SJSA1 (cell line): Measurements from ENCODE around the gene ADCY3. TPM values are rescaled to one million over a fixed set of nuclear protein-coding genes. Genes with fewer than 3 reads are reported as not detected.

Experiments
- DNase-seq, 2 experiments: peaks; one replicate each; pipeline ENCODE4 v3.0.0-alpha.2; 2015 to 2020; ENCODE audit warnings: low spot score in 2 of 2, low read depth in 1 of 2
- H3K27ac ChIP-seq: fragments of 250-450 bp; sonication (Bioruptor Pico); 2 replicates; pipeline ENCODE4 v1.5.1; 2020; ENCODE audit warnings: mild to moderate bottlenecking, moderate library complexity
- H3K27me3 ChIP-seq: fragments of 250-450 bp; sonication (Bioruptor Pico); replicated peaks from 2 replicates; pipeline ENCODE4 v1.5.1; 2020; ENCODE audit warnings: mild to moderate bottlenecking, moderate library complexity
- H3K36me3 ChIP-seq: fragments of 250-450 bp; sonication (Bioruptor Pico); 2 replicates; pipeline ENCODE4 v1.5.1; 2020; ENCODE audit warnings: mild to moderate bottlenecking
- H3K4me1 ChIP-seq: fragments of 250-450 bp; sonication (Bioruptor Pico); replicated peaks from 2 replicates; pipeline ENCODE4 v1.6.1; 2021; ENCODE audit warnings: mild to moderate bottlenecking
- H3K4me3 ChIP-seq: fragments of 250-450 bp; sonication (Bioruptor Pico); 2 replicates; pipeline ENCODE4 v1.5.1; 2020; ENCODE audit warnings: mild to moderate bottlenecking
- H3K9me3 ChIP-seq: fragments of 250-450 bp; sonication (Bioruptor Pico); replicated peaks from 2 replicates; pipeline ENCODE4 v1.5.1; 2020; ENCODE audit warnings: mild to moderate bottlenecking
- total RNA-seq: library from RNA; depleted of rRNA; stranded (reverse); fragments of >200 nt; shearing (Covaris generic); gene quantifications from 2 replicates; pipeline ENCODE4 v1.2.3, GENCODE V29; 2014

ADCY3 gene
- total RNA-seq, 1 experiment from 2014 or later, result 22.7 TPM

DNA sequence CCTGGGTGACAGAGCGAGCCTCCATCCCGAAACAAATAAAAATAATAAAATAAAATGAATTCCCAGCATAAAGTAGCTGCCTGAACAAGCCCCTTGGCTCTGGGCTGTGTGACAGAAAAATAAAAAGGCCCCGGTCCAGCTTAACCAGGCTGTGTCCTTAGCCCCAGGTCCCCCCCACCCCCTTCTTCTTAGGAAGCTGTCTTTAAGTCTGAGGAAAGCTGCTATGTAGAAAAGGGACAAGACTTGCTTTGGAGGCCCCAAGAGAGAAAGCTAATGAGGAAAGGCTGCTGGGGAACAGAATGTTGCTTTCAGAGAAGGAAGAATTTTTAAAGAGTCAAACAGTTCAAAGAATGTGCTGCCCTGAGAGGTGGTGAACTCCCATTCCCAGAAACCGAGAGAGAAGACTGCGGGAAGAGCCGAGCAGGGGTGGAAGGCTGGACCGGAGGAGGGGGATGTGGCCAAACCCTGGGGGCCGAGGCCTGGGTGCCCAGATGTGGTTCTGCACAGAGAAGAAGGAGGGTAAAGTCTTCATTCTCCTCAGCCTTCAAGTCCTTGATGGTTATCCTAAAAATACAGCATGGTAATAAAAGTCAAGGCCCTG, 64.9 kb downstream of the ADCY3 start:
- no peak for DNase-seq
- no peak overlapping the region for H3K4me3 ChIP-seq
- H3K4me1 ChIP-seq, result no peaks in the 10 kb centered on the region
- H3K27ac ChIP-seq, result no peak overlapping the region
- no peaks in the 10 kb centered on the region for H3K27me3 ChIP-seq
- no peaks in the 10 kb centered on the region for H3K36me3 ChIP-seq
- no peaks in the 10 kb centered on the region for H3K9me3 ChIP-seq

DNA sequence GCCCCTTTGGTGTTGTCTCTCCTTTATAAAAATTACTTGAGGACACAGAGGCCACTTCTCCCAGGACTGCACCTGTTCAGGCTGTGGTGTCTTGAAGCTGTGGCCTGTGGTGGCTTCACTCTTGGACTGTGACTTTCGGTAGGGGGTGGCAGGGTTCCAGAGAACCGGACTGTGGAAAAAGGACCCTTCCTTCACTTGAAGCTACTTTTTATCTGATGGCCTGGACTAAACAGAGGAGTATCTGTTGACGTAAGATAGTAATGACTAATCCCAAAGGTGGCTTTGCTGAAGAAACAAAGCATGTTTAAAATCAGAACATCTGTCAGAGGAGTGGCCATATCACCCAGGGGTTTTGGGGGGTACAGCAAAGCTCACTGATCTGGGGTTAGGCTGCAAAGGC, 66.0 kb downstream of the ADCY3 start:
- H3K9me3 ChIP-seq, result no peaks in the 10 kb centered on the region
- H3K4me1 ChIP-seq, result no peaks in the 10 kb centered on the region
- H3K27me3 ChIP-seq, result no peaks in the 10 kb centered on the region
- no peaks in the 10 kb centered on the region for H3K36me3 ChIP-seq
- no peak overlapping the region for H3K4me3 ChIP-seq
- no peak overlapping the region for H3K27ac ChIP-seq
- no peak for DNase-seq

DNA sequence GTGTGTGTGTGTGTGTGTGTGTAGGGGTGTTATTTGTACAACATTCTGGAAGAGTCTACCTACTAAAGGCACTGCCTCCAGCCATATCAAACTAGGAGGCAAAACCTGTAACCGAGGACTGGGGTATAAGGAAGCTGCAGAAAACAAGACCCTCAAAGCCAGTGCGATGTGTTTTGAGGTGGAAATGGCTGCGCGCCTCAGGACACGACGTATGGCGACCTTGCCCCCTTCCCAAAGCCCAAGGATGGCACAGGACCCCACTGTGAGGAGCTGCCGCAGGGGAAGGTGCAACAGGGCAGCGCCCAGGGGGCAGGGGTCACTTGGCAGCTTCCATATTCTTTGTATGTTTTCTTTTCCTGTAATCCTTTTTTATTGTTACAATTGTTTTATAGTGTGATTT, 67.0 kb downstream of the ADCY3 start:
- DNase-seq, result no peak
- Histone ChIP-seq H3K4me3 (no peak overlapping the region), H3K27ac (no peak overlapping the region), H3K27me3 (no peaks in the 10 kb centered on the region), H3K36me3 (no peaks in the 10 kb centered on the region), H3K4me1 (no peaks in the 10 kb centered on the region), H3K9me3 (0 out of 2 replicates have a peak, but pooled peaks cover 2% of the 10 kb centered on the region)

DNA sequence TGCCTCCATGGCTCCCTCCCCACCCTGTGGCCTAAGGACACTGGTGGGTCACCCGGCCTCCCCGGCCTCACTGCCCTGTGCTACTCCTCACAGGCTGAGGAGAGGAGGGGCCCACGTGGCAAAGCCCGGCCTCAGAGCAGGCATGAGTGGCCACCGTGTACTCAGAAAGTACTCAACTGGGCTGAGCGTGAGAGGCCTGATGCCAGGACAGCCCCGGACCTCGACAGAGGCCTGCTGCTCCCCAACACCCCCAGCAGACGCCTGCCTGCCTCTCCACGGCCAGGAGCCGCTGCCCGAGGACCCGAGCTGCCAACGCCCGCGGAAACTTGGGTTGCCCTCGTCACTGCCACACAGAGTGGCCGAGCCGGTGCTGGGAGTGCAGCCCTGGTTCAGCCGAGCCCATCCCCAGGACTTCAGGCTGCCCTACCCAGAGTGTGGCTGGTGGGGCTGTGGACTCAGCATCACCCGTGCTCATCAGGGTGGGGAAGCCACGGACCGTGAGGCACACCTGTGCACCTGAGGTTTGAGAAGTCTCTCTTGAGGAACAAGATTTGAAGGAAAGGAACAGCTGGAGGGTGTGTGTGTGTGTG, 67.5 kb downstream of the ADCY3 start:
- H3K27me3 ChIP-seq, result no peaks in the 10 kb centered on the region
- no peak overlapping the region for H3K27ac ChIP-seq
- H3K4me3 ChIP-seq, result no peak overlapping the region
- DNase-seq, result no peak
- 0 out of 2 replicates have a peak, but pooled peaks cover 2% of the 10 kb centered on the region for H3K9me3 ChIP-seq
- no peaks in the 10 kb centered on the region for H3K36me3 ChIP-seq
- no peaks in the 10 kb centered on the region for H3K4me1 ChIP-seq

DNA sequence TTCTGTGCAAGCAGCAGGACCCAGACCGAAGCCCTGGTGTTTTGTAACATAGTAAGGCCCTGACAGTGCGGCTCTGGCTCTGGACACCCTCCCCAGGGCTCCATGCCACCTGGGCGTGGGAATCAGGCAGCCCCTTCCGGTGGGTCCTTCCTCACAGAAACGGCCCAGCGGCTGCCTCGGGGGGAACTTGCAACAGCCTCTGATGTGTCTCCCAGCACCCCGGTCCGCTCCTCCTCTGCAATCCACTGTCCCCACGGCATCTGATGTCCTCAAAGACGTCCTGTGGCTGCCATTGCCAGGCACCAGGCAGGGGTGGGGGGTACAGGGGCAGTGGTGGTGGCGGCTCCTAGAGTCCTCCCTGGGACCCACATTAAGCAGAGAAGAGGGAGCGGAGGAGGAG, 68.0 kb downstream of the ADCY3 start:
- H3K9me3 ChIP-seq, result 0 out of 2 replicates have a peak, but pooled peaks cover 2% of the 10 kb centered on the region
- no peak overlapping the region for H3K27ac ChIP-seq
- H3K4me1 ChIP-seq, result no peaks in the 10 kb centered on the region
- no peaks in the 10 kb centered on the region for H3K27me3 ChIP-seq
- no peaks in the 10 kb centered on the region for H3K36me3 ChIP-seq
- DNase-seq, result no peak
- H3K4me3 ChIP-seq, result no peak overlapping the region

DNA sequence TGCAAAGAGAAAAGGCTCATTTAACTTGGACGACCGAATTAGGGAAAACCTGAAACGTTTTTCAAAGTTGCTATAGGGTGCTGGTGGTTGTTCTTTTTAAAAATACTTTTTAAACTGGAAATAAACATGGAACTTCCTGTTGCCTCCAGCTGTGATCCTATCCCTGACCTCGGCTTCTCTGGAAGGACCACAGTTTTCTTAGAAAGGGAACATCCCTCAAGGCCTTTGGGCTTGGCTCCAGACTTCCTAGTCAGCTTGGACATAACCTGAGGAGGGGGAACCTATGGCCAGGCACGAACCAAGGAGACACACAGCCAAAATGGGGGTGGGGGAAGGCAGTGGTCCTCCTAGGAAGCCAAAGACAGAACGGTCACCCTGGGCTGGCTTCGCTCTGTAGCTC, 69.1 kb downstream of the ADCY3 start:
- H3K36me3 ChIP-seq, result no peaks in the 10 kb centered on the region
- no peak overlapping the region for H3K27ac ChIP-seq
- no peaks in the 10 kb centered on the region for H3K27me3 ChIP-seq
- no peak overlapping the region for H3K4me3 ChIP-seq
- H3K9me3 ChIP-seq, result 0 out of 2 replicates have a peak, but pooled peaks cover 2% of the 10 kb centered on the region
- DNase-seq, result no peak
- H3K4me1 ChIP-seq, result no peaks in the 10 kb centered on the region

DNA sequence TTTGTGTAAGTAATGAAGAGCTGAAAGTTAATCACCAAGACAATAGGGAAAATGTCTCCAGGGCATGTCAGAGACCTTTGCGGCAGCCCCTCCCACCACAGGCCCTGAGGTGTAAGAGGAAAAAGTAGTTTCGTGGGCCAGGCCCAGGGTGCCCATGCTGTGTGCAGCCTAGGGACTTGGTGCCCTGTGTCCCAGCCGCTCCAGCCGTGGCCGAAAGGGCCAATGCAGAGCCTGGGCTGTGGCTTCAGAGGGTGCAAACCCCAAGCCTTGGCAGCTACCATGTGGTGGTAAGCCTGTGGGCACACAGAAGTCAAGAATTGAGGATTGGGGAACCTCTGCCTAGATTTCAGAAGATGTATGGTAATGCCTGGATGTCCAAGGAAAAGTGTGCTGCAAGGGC, 74.3 kb downstream of the ADCY3 start:
- Histone ChIP-seq H3K4me3 (no peak overlapping the region), H3K36me3 (no peaks in the 10 kb centered on the region), H3K4me1 (no peaks in the 10 kb centered on the region), H3K27me3 (no peaks in the 10 kb centered on the region), H3K9me3 (0 out of 2 replicates have a peak, but pooled peaks cover 2% of the 10 kb centered on the region), H3K27ac (no peak overlapping the region)
- no peak for DNase-seq

DNA sequence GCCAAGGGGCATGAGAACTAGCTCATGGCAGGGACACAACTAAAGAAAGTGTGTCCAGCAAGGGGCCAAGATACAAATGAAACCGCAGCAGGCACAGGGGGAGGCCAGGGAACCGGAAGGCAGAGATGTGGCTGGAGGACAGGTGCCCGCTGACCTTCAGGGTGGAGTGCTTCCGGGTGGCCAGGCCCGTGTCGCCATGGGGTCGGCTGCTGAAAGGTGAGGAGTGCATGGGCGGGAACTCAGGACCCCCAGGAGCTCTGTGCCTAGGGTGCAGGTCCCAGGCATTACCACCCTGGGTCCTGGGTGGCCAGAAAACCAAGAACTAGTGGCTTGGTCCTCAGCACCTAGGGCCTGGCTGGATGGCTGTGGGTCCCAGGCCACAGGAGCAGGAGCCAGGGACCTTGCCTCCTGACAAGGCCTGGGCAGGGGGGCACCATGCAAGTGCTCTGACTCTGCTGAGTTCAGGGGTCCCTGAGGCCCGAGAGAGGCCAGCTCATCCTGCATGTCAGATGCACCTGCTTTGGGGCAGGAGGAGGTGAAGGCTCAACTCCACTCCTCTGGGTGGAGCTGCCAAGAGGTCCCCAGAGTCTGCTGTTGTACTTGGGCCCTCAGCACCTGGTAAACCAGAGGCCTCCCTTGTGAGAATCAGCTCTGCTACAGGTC, 75.9 kb downstream of the ADCY3 start:
- 0 out of 2 replicates have a peak, but pooled peaks cover 2% of the 10 kb centered on the region for H3K9me3 ChIP-seq
- no peak overlapping the region for H3K4me3 ChIP-seq
- H3K36me3 ChIP-seq, result no peaks in the 10 kb centered on the region
- no peaks in the 10 kb centered on the region for H3K27me3 ChIP-seq
- no peaks in the 10 kb centered on the region for H3K4me1 ChIP-seq
- no peak for DNase-seq
- no peak overlapping the region for H3K27ac ChIP-seq

DNA sequence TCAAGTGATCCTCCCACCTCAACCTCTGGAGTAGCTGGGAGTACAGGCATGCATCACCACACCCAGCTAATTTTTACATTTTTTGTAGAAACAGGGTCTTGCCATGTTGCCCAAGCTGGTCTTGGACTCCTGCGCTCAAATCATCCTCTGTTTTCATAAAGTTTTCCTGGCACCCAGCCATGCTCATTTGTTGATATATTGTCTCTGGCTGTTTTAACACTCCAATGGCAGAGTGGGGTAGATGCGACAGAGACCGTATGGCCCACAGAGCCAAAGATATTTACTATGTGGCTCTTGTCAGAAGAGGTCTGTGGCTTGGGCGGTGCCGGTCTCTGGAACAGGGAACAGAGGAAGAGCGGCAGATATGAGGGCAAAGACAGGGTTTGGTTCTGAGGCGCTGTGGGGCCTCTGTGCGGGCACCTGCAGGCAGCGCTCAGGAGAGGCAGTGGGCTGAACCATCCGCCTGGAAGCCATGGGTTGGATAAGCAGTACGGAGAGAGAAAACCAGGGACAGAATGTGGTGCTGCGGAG, 76.6 kb downstream of the ADCY3 start:
- Histone ChIP-seq H3K4me3 (no peak overlapping the region), H3K4me1 (no peaks in the 10 kb centered on the region), H3K27ac (no peak overlapping the region), H3K27me3 (no peaks in the 10 kb centered on the region), H3K9me3 (0 out of 2 replicates have a peak, but pooled peaks cover under 1% of the 10 kb centered on the region), H3K36me3 (no peaks in the 10 kb centered on the region)
- no peak for DNase-seq

DNA sequence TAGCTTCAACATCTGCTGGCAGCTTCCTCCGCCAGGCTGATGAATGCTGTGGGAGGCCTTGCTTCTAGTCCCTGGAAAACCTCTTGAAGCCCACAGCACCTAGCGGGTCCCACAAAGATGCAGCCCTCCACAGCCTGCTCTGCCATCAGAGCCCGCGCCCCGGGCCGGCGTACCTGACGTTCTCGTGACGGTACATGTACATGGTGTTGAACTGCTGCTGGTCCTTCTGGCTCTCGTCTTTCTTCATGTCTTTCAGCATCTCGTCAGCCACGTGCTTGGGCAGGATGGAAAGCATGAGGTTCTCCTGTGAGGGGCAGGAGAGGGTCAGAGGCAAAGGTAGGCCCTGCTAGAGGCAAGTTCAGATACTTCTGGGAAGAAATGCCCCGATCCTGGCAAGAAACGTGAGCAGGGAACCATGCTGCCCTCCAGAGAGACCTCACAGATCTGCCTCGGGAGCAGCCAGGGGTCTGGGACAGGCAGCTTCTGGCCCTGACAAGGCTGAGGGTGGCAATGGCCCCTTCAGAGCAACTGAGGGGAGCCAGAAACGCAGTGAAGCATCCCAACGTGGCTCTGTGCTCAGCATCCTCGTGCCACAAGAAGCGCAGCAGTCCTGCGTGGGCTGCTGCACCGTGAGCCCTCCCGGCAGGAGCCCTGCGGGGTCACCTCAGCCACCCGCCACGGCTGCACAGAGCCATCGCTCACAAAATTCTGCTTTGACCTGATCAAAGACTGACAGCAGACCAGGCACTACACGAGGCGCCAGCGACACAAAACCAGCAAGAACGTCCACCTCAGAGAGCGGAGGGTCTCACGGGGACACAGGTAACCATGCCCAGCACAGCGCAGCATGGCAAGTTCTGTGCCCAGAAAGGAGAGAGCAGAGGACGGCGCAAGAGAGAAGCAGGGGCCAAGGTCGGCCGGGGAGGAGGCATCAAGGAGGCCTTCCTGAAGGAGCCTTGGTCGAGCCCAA, 77.7 kb downstream of the ADCY3 start:
- Histone ChIP-seq H3K27ac (no peak overlapping the region), H3K9me3 (no peaks in the 10 kb centered on the region), H3K4me3 (no peak overlapping the region), H3K27me3 (no peaks in the 10 kb centered on the region), H3K4me1 (no peaks in the 10 kb centered on the region), H3K36me3 (no peaks in the 10 kb centered on the region)
- no peak for DNase-seq

DNA sequence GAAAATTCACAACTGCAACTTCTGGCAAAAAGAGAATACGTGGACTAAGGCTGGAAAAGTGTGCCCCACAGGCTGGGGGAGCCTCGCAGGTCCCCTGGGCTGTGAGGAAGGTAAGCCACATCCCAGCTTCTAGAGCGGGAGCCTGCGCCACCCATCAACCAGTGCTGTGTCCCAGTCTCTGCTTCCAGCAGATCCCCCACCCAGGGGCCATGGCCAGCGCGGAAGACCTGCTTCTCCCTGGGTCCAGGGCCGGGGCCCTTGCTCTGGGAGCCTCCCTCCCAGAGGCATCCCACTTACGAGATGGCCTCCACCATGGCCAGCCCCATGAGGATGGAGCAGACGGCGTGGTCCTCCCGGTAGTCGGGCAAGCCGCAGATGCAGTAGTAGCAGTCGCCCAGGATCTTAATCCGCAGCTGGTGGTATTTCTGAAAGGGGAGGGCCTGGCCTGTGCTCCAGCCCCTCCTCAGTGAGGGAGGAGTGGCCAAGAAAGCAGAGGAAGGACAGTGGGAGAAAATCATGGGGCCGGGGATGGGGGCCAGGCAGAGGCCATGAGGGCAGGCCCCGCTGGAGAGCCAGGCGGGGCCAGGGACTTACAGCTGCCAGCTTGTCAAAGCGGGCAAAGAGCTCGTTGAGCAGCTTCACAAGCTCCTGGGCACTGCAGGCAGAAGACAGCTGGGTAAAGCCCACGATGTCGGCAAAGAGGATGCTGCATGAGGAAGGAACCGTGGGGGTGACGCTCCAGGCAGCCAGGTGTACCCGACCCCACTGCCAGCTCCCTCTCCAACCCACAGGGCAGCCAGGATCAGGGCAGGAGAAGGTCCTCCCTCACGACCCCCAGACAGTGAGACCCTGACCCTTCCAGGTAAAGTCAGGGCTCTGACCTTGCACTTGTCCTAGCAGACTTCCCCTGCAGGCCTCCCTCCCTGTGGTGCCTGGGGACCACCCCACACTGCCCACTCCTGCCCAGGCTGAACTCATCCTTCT, 78.8 kb downstream of the ADCY3 start:
- no peaks in the 10 kb centered on the region for H3K27me3 ChIP-seq
- H3K4me3 ChIP-seq, result no peak overlapping the region
- H3K36me3 ChIP-seq, result peaks cover 4% of the 10 kb centered on the region; the same call in 1 of the 2 replicates
- H3K4me1 ChIP-seq, result no peaks in the 10 kb centered on the region
- DNase-seq, result no peak
- H3K27ac ChIP-seq, result no peak overlapping the region
- H3K9me3 ChIP-seq, result no peaks in the 10 kb centered on the region

DNA sequence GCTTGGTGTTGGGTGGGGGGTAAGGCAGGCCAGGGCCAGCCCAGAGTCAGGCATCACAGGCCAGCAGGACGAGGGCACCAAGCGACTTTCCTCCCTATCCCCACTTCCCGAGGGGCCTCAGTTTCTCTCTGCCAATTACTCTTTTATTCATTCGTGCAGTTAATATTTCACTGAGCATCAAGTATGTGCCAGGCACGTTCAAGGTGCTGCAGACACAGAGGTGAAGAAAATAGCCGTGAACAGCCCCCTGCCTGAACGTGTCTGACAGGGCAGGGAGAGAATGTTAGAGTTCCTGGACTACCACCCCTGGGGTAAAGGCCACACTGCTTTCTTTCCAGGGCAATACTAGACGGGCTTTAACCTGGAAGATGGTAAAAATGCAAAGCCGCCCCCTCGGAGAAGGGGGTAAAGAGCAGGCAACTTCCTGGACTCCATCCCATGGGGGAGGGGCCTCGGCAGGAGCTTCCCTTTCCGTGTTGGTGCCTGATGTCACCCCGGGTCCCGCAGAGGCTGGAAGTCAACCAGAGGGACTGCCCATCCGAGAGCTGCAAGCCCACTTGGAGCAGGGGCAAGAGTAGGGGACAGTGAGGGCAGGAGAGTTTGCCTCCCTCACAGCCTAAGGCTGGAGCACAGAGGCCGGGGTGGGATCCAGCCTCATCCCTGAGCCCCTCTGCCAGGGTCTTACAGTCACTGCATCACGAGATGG, 79.7 kb downstream of the ADCY3 start:
- H3K27ac ChIP-seq, result no peak overlapping the region
- no peaks in the 10 kb centered on the region for H3K27me3 ChIP-seq
- no peak for DNase-seq
- H3K36me3 ChIP-seq, result peaks cover 8% of the 10 kb centered on the region; the same call in 1 of the 2 replicates
- H3K9me3 ChIP-seq, result no peaks in the 10 kb centered on the region
- H3K4me1 ChIP-seq, result peaks cover 5% of the 10 kb centered on the region
- H3K4me3 ChIP-seq, result no peak overlapping the region
